HG03108 (cell line): ENCODE data around the gene ABHD12.
"Not testable (repeated sequence)": the region's sequence is repeated elsewhere in the genome, so short reads cannot be mapped to it uniquely, and the experiment has no call there.

Experiments
- ATAC-seq: cut with Tn5 transposase; IDR thresholded peaks from one replicate; pipeline ENCODE4 v1.9.1; 2021; ENCODE audit warnings: moderate library complexity; ENCODE audit not compliant: unreplicated experiment

Gene ABHD12

DNA sequence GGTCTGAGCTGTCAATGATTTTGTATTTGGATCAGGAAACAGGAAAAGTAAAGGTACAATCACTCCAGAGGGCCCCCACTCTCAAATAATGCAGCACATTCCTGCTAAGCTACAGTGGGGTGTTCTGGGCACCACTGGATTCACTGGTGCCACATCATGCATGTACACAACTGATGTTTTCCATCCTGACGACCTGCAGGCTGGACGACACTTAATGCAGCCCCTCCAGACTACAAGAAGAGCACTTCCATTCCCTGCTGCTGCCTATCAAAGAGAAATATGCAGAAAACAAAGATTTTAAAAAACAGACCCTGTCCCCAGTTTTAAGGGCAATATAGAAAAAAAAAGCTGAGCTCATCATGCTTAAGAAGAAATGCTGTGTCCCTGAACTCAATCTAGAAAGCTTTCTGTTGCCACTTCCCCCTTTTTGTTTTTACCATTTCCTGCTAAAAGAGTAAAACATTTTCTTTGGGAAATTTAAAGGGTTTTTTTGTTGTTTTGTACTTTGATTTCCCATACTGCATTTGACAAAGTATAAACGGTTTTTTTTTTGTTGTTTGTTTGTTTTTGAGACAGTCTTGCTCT is 35.5 kb downstream of the ABHD12 start:
- no peak for ATAC-seq

DNA sequence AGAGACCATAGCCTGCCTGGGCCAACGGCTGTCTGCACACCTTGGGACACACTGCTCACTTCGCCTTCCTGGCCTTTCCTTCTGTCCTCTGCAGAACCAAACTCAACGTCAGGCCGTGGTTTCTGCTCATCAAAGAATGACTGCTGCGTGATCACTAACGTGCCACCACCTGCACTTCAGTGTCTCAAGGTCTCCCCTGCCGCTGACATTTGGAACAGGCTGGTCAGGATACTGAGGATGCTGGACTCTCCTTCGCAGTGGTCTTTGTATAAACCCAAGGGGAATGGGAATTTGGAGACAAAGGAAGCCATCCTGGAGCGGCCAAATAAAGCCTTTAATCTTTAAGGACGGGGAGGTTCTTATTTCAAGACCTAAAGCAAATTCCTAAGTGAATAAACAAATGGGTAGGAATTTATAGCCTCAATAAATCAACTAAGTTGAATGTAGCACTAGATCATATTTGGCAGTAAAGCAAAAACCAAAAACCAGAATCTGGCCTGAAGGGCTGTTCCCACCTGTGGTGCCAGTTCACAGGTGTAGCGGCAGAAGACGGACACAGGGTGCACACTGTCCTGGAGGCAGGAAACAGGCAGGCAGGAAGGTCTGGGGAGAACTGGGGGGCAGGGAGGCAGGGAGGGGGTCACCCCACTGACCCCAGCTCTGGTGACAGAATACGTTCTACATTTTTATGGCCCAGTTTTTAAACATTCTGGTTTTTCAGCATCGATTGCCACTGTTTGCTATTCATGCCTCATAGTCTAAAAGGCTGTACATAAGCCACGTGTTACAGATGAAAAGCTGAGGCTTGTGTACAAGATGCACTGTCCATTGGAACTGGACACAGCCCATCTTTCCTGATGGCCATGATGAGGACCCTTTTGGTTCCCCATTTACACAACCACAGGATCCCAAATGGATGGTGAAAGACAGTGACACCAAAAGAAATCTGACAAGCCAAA is 36.6 kb downstream of the ABHD12 start:
- no peak for ATAC-seq

DNA sequence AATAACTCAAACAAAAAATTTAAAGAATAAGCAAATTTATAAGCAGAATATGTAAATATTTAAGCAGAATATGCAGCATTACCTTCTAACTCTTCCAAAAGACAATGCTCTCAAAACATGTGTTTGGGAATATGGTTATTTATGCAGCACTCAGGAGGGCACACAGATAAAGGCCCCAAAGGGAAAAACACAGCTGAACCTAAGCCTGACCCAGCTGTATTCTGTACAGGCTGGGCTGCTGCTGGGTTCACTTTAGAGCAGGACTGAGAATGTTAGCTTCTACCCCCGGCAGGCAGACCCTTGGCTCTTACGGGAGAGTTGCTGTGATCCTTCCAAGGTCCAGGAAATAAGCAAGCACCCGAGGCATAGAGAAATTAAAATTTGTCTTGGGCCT is 37.3 kb downstream of the ABHD12 start:
- no peak for ATAC-seq

DNA sequence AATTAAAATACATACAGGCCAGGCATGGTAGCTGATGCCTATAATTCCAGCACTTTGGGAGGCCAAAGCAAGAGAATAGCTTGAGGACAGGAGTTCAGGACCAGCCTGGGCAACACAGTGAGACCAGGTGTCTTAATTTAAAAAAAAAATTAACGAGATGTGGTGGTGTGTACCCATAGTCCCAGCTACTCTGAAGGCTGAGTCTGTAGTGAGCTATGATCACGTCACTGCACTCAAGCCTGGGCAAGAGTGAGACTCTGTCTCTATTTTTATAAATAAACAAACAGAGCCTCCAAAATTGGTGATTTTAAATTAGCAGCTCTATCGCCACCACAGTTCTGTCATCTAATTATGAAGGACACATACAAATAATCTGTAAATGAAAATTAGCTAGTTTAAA is 37.9 kb downstream of the ABHD12 start:
- no peak for ATAC-seq

DNA sequence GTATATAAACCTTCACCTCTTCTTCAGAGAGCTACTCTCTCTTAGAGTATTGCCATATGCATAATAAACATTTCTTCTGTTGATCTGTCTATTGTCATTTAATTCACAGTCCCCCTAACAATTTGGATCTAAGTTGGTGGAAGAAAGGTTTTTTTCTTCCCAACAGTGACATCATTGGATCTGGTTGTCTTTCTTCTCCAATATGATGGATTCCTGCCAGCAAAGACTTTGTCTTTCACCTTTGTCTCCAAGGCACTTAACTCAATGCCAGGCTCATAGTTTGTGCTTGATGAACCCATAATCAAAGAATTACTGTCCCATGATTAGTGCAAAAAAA is 39.6 kb downstream of the ABHD12 start:
- no peak for ATAC-seq

DNA sequence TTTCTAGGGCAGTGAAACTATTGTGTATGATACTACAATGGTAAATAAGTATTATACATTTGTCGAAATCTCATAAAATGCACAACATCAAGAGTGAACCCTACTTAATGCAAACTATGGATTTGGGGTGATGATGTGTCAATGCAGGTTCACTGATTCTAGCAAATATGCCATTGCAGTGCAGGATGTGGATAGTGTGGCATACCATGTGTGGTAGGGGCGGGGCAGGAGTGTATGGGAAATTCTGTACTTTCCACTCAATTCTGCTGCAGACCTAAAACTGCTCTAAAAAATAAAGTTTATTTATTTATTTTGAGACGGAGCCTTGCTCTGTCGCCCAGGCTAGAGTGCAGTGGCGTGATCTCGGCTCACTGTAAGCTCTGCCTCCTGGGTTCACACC is 44.3 kb downstream of the ABHD12 start:
- no peak for ATAC-seq

DNA sequence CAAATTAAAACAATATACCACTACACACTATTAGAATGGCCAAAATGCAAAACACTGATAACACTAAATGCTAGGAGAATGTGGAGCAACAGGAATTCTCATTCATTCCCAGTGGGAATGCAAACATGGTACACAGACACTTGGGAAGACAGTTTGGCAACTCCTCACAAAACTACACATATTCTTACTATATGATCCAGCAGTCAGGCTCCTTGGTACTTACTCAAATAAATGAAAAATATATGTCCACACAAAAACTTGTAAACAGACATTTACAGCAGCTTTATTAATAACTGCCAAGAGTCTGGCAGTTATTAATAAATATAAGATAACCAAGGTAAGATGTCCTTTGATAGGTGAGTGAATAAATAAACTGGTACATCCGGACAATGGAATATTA is 44.9 kb downstream of the ABHD12 start:
- no peak for ATAC-seq

DNA sequence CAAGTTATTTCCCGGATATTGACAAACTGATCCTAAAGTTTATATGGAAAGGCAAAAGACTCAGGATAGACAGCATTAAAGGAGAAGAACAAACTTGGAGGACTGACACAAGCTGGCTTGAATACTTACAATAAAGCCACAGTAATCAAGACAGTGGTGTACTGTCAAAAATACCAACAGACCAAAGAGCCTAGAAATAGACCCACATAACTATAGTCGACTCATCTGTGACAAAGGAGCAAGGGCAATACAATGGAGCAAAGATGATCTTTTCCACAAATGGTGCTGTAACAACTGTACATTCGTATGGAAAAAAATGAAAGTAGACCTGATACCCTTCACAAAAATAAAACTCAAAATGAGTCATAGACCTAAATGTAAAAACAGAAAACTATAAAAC is 46.0 kb downstream of the ABHD12 start:
- no peak for ATAC-seq

DNA sequence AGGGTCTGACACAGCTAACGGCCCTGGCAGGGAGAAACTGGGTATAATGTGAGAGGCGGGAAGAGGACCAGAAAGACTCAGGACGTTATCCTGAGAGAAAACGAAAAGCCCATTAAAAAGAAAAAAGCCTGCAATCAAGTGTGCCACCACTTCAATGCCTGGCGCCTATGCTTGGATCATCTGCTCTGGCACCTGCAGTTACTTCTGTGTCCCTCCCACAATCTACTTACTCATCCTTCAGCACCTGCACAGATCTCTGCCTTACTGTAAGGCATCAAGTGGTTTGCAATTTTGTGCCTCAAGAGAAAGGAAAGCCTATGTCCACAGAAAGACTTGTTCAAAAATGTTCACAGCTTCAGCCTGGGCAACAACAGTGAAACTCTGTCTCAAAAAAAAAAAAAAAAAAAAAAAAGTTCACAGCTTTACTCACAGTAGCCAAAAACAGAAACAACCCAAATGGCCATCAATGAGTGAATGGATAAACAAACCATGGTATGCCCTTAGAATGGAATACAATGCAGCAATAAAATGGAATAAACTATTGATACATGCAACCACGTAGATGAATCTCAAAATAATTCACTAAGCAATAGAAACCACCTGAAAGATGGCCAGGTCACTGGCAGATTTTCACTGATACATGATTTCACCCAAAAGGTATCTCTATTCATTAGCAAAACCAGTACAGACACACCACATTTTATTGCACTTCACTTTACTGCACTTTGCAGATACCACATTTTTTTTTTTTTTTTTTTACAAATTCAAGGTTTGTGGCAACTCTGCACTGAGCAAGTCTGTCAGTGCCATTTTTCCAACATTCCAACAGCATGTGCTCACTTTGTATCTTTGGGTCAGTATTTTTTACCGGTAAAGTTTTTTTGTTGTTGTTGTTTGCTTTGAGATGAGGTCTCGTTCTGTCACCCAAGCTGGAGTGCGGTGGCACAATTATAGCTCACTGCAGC is 48.6 kb downstream of the ABHD12 start:
- ATAC-seq, result no peak

DNA sequence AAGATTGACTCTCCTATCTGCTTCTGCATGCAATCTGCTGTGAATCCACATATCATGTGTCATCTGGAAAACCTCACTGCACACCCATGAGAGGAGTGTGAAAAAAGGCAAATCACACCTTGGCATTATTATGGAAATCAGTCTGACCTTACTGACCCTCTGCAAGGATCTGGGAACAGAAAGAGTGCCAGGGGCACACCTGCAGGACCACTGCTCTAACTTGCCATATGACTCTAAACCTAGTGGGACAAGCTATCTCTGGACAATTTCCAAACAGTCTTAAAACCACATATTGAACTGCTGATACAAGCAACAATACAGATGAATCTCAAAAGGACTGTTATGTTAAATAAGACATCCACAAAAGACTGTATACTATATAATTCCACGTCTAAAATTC is 50.3 kb downstream of the ABHD12 start:
- ATAC-seq, result no peak

DNA sequence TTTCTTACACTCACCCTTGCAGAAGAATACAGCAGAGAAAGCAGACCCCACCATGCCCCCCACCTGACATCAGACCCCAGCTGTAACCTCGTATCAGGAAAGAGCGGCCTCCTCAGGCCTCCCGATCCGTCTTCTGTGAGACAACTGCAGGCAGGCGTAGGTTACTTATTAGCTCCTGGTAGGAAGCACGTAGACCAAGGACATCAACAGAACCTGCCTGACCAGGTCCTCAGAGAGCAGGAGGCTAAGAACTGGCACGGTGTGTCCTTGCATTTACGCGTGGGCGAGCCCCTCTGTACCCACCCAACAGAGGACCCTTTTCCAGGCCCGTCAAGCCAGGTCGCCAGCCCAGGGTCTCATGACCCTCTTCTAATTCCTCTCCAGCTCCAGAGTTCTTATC is 51.0 kb downstream of the ABHD12 start:
- ATAC-seq, result no peak

DNA sequence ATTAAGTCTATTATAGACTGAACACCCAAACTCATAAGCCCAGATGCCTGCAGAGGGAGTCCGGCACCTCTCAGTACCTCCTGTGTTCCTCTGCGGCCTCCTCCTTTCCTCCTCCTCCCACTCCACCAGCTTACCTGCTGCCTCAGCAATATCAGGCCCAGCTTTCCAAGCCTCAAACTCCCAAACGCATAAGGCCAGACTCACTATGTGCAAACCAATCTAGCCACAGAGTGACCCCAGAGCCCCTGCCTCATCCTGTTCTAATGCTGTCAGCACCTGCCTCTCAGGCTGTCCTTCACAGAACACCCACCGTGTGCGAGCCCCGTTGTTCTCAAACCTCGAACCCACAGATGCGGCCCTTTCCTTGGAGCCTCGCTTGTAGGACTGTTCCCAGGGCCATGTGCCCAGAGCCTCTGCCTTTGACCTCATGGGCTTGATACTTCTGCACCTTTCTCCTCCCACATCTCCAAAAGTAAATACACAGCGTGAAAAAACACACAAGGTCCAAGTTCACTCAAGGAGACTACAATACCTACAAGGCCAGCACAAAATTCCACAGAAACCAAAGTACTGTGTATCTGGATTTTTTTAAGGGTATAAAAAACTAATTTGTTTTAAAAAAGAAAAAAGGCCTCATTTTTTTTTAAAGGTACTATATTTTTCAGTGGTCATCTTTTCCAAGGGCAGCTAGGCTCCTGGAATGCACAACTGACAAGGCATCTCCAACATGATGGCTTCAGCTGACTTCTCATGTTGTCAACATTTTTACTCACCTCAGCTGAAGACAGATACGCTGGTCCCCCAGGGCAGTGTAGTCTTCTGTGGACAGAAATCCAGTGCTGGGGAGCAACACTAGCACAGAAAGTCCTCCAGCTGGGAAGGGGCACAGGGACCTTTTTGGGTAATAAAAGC is 52.3 kb downstream of the ABHD12 start:
- no peak for ATAC-seq

DNA sequence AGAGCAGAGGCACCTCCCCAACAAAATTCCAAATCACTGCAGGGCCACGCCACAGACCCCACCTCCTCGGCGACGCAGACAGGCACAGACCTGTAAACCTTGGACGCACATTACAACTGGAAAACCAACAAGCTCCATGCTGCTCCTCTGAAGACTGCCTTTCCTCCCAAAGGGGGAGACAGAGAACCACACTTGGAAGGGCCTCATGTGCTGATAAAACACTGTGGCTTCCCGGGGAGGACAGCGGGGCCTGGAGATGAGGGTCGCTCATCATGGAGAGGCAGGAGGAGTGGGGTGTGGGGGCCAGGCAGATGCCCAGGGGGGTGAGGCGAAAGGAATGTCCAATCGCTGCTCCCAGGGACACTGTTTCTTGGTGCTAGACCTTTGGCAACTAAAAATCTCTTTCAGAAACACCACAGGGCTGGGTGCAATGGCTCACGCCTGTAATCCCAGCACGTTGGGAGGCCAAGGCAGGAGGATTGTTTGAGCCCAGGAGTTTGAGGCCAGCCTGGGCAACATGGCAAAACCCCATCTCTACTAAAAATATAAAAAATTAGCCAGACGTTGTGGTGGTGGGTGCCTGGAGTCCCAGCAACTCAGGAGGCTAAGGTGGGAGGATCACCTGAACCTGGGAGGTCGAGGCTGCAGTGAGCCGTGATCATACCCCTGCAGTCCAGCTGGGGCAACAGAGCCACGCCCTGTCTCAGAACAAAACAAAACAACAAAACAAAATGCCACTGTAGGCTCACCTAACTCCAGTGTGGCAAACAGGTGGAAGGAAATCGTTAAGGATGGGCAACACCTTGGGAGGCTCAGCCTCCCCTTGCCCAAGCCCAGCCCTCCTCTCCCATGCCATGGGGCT is 53.8 kb downstream of the ABHD12 start:
- ATAC-seq, result no peak

DNA sequence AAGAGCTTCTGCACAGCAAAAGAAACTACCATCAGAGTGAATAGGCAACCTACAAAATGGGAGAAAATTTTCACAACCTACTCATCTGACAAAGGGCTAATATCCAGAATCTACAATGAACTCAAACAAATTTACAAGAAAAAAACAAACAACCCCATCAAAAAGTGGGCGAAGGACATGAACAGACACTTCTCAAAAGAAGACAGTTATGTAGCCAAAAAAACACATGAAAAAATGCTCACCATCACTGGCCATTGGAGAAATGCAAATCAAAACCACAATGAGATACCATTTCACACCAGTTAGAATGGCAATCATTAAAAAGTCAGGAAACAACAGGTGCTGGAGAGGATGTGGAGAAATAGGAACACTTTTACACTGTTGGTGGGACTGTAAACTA is 55.7 kb downstream of the ABHD12 start:
- not testable (repeated sequence) for ATAC-seq

DNA sequence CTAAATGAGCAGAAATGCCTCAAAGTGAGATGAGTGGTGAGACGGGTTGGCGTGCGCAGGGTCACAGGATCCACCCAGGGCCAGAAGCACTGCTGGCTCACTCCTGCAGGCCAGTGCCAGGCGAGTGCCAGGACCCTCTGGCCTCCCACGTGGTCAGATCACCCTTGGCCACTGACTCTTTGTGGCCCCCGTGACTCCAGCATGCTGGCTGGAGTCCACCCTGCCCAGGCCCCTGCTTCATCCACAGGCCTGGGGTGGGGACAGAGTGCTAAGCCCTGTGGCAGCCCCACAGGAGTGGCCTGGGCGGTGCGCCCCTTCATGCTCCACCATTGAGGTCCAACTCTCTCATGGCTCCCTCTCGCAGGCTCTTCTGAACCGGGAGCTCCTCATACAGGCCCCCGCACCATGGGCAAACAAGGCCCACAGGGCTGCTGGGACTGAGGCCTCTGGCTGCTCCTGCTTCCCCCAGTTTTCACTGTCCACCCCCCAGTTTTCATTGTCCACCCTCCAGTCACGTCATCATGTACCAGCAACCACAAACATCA is 61.6 kb downstream of the ABHD12 start:
- ATAC-seq, result no peak

DNA sequence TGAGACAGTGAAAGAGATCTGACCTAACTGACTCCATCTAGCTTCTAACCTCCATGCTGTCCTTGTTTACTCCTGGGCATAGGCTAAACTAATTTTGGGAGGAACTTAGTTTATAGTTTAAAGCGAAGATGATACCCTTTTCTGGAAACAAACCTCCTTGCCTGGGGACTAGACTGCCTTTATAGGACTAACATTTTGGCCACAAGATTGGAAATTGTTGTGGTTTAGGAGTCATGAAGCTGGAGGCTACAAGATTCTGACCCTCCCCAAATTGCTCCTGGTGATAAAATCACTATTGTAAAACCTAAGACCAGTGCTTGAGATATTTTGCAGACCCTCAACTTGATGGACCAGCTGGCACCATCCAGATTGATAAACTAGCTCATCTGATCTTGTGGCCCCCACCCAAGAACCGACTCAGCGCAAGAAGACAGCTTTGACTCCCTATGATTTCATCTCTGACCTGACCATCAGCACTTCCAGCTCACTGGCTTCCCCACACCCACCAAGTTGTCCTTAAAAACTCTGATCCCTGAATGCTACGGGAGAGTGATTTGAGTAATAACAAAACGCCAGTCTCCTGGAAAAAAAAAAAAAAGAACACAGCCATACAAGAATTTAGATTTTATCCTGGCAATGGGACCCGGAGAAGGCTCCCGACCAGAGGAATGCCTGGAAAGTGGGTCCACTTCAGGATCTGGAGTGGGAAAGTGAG is 63.0 kb downstream of the ABHD12 start:
- ATAC-seq, result no peak

DNA sequence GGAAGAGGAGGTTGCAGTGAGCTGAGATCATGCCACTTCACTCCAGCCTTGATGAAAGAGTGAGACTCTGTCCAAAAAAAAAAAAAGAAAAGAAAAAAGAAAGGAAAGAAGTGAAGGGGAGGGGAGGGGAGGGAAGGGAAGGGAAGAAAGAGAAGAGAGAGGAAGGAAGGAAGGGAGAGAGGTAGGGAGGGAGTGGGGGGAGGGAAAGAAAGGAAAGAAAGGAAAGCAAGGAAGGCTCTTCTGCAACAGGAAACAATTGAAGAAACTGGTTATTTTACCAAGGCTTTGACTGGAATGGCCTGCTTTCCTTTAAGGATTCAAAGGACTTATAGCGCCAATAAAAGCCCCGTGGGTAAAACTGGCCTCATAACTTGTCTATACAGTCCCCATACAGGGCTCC is 64.6 kb downstream of the ABHD12 start:
- ATAC-seq, result no peak

DNA sequence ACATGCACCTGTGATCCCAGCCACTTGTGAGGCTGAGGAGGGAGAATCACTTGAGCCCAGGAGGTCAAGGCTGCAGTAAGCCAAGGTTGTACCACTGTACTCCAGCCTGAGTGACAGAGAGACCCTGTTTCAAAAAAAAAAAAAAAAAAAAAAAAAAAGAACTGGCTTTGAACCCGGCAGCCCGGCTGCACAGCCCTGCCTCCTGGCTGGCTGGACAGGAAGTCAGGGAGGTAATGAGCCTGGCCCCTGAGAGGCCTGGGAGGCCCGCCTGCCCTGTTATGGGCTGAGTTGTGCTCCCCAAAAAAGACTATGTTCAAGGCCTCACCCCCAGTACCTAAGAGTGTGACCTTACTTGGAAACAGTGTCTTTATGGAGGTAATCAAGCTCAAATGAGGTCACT is 65.6 kb downstream of the ABHD12 start:
- no peak for ATAC-seq

DNA sequence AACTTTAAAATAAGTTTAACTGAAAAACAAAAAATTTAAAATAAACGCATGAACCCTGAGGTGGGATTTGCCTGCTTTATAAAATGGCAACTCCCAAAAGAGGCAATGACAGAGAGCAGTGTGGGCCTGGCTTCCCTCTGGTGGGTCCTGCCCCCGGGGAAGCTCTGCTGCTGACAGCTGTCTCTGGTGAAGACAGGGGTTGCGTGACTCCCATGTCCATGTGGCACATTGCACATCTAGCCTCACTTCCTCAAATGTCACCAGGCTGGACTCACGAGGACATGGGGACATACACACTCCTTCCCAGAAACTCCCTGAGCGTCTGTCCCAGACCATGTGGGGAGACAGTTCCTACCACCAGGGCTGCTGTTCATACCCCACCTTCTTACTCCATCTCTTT is 66.2 kb downstream of the ABHD12 start:
- no peak for ATAC-seq
